Heart left ventricle (tissue), 16 donors: ENCODE measurements around the gene AUH. TPM values are rescaled to one million over a fixed set of nuclear protein-coding genes. Genes with fewer than 3 reads are reported as not detected.

Experiments used
- ATAC-seq, 4 donors: fragments of 200-7000 bp; cut with Tn5 transposase; one replicate each; pipeline ENCODE4 v1.9.1; 2020 to 2022; ENCODE audit warnings: moderate library complexity in 4 of 4, mild to moderate bottlenecking in 3 of 4, moderate number of reproducible peaks in 1 of 4
- DNase-seq, 5 donors: peaks; one replicate each; pipeline ENCODE4 v3.0.0-alpha.2; 2020
- H3K27ac ChIP-seq, 12 donors: fragments of 200-600 bp; sonication (generic) in 4 of 12; one replicate each; pipeline versions ENCODE4 v1.5.0 to v1.8.0; 2016 to 2022; ENCODE audit warnings: mild to moderate bottlenecking in 2 of 12
- H3K27me3 ChIP-seq, 9 donors: fragments of 200-600 bp; sonication (generic) in 2 of 9; one replicate each; pipeline versions ENCODE4 v1.5.1 to v1.8.0; 2016 to 2022; ENCODE audit warnings: mild to moderate bottlenecking in 3 of 9
- H3K36me3 ChIP-seq, 9 donors: fragments of 200-600 bp; sonication (generic) in 2 of 9; one replicate each; pipeline versions ENCODE4 v1.5.0 to v1.8.0; 2018 to 2022; ENCODE audit warnings: mild to moderate bottlenecking in 2 of 9
- H3K4me1 ChIP-seq, 12 donors: fragments of 200-600 bp; sonication (generic) in 4 of 12; one replicate each; pipeline versions ENCODE4 v1.5.0 to v1.8.0; 2016 to 2022; ENCODE audit warnings: mild to moderate bottlenecking in 3 of 12
- H3K4me3 ChIP-seq, 12 donors: fragments of 200-600 bp; sonication (generic) in 4 of 12; one replicate each; pipeline versions ENCODE4 v1.5.0 to v1.8.0; 2017 to 2022; ENCODE audit warnings: mild to moderate bottlenecking in 9 of 12, moderate library complexity in 4 of 12
- H3K9me3 ChIP-seq, 12 donors: fragments of 200-600 bp; sonication (generic) in 4 of 12; one replicate each; pipeline versions ENCODE4 v1.5.0 to v1.8.0; 2016 to 2022; ENCODE audit warnings: mild to moderate bottlenecking in 1 of 12
- POLR2A ChIP-seq, 2 donors: fragments of 450-650 bp; IDR thresholded peaks; one replicate each; pipeline ENCODE4 v1.6.1; 2017; ENCODE audit warnings: antibody characterized with exemption in 2 of 2, mild to moderate bottlenecking in 2 of 2, moderate library complexity in 2 of 2
- WGBS, 4 donors: extraction: QIAGEN DNeasy Blood & Tissue Kit in 2 of 4; methylation state at CpG; one replicate each; pipeline versions ENCODE4 v1.1.5 to v1.1.7; 2013 to 2018; 5-methylcytosine and 5-hydroxymethylcytosine counted together
- intact Hi-C, 10 donors: fragments of 100-400 bp; cut with DNase I; formaldehyde crosslinking; loops; one replicate each; pipeline versions ENCODE4 v1.11.1 to v1.14.2; 2022
- polyA plus RNA-seq, 2 donors: library from polyadenylated mRNA; stranded (reverse); fragments of 200-250 nt; gene quantifications; one replicate each; pipeline ENCODE4 v1.2.3, GENCODE V29; 2013
- total RNA-seq, 9 donors: library from RNA; depleted of rRNA in 2 of 9; stranded (reverse); fragments of >200 nt in 2 of 9; fragmentation: NEBNext Ultra II Directional in 3 of 9; extraction: Animal tissue kit (Norgen Biotek cat#: 25700) in 3 of 9; gene quantifications; one replicate each; pipeline versions ENCODE4 v1.1.0 to v1.2.4, GENCODE V29; 2016 to 2023
- TF ChIP-seq, protein P1 (sequence below), 12 donors: fragments of 200-600 bp; sonication (generic) in 4 of 12; IDR thresholded peaks; one replicate each; pipeline versions ENCODE4 v1.5.0 to v1.8.0; 2018 to 2022; ENCODE audit warnings: antibody characterized with exemption in 12 of 12, mild to moderate bottlenecking in 5 of 12
- donor health status: ischemic (EF 13 %, LVEDD 7.1; RV severe dilation, severe dysfunction).
- donor health status: healthy with polysubstance abuse.
- donor health status: DM: no; HTN: yes; CAD: no.
- donor health status: DM: no; HTN: no; CAD: no.
- donor health status: ischemic (EF 25% LVEDD 6.9; RV normal size, moderate dysfunction).
- donor health status: ischemic (EF 25% LVEDD 5.7; RV mildly dilated, moderate dysfunction).
- donor health status: healthy.
- donor health status: DM: yes; HTN: yes; CAD: no.
- donor health status: ischemic (EF 35%, LVEDD 5.7; RV mildly dilated, moderate dysfunction).
- donor health status: nonischemic (EF 11% LVEDD 7.7; RV severe dilation, severe dysfunction).
- donor health status: DM: yes; HTN: yes; CAD: no.
- donor health status: PGD.
- donor health status: ischemic (EF 29% LVEDD 5.4; RV normal size, mild dysfunction).
- donor health status: nonischemic (EF 23%, LVEDD 6.1; RV moderate dilation, normal function).

The AUH gene
- total and polyA plus RNA-seq, 11 donors, result 19.0 to 54.7 (median 39.7) TPM

DNA sequence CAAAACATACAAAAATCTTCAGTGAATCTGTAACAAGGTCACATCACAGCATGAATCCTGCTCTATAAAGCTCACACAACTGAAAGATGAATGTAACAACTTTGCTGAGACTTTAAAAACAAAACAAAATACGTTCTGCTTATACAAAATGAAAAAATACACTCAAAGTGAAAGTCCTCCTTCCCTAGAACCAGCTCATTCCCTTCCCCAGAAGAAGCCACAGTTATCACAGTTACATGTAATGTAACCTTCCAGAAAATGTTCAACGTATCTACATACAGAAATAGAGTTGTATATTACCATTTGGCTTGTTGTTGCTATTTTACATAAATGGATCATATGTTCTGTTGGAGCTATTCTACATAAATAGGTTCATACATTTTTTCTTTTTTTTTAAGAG, 2.6 kb downstream of the AUH start:
- ATAC-seq (no peak), DNase-seq (no peak)
- Histone ChIP-seq H3K4me3 (no peak overlapping the region), H3K27me3 (no peaks in the 10 kb centered on the region), H3K9me3 (no peaks in the 10 kb centered on the region), H3K4me1 (peaks cover 0 to 44% (median 28%) of the 10 kb centered on the region in 12 donors), H3K36me3 (peaks cover 0 to 35% (median 24%) of the 10 kb centered on the region in 9 donors), H3K27ac (no peak overlapping the region)
- intact Hi-C loops, result loop anchor here in 2 of 10 donors (5.0 to 10.0 kb wide), 2 partner anchors 52 to 164 kb away; no protein-coding TSS in a partner anchor
- TF ChIP-seq, protein P1, sequence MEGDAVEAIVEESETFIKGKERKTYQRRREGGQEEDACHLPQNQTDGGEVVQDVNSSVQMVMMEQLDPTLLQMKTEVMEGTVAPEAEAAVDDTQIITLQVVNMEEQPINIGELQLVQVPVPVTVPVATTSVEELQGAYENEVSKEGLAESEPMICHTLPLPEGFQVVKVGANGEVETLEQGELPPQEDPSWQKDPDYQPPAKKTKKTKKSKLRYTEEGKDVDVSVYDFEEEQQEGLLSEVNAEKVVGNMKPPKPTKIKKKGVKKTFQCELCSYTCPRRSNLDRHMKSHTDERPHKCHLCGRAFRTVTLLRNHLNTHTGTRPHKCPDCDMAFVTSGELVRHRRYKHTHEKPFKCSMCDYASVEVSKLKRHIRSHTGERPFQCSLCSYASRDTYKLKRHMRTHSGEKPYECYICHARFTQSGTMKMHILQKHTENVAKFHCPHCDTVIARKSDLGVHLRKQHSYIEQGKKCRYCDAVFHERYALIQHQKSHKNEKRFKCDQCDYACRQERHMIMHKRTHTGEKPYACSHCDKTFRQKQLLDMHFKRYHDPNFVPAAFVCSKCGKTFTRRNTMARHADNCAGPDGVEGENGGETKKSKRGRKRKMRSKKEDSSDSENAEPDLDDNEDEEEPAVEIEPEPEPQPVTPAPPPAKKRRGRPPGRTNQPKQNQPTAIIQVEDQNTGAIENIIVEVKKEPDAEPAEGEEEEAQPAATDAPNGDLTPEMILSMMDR (IDR thresholded peaks at IDR 0.05), result no peak
- no peak for TF ChIP-seq POLR2A (IDR thresholded peaks at IDR 0.05)
- WGBS, 4 donors, result 68 to 79% (median 72%) methylated on average over 2 of the region's 2 CpGs

DNA sequence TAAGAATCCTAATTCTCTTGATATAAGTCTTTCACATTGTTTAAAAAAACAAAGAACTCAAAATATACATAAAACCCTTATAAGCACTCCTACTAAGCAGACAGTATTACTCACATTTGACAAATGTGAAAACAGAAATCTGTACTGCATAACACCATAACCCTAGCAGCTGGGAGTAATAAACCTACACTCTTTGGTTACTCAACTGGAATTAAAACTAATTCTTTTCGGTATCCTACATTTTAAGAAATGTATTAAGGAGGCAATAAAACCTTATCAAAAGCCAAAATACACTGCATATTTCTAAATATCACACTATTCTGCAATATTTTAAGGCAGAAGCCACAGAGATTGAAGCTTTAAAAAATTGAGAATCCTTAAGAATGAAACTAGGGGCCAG, 6.8 kb downstream of the AUH start:
- WGBS, 4 donors, result 92 to 97% (median 94%) methylated on average over 1 of the region's 1 CpG
- H3K4me3 ChIP-seq, result no peak overlapping the region
- peaks cover 0 to 27% (median 18%) of the 10 kb centered on the region in 12 donors for H3K4me1 ChIP-seq
- H3K36me3 ChIP-seq, result peaks cover 0 to 75% (median 49%) of the 10 kb centered on the region in 9 donors
- H3K9me3 ChIP-seq, result no peaks in the 10 kb centered on the region
- no peak for DNase-seq
- intact Hi-C loops, result loop anchor here in 2 of 10 donors (5.0 to 10.0 kb wide), 2 partner anchors 48 to 160 kb away; no protein-coding TSS in a partner anchor
- H3K27ac ChIP-seq, result no peak overlapping the region
- TF ChIP-seq POLR2A (IDR thresholded peaks at IDR 0.05), result no peak
- TF ChIP-seq, protein P1 (IDR thresholded peaks at IDR 0.05), result no peak
- no peaks in the 10 kb centered on the region for H3K27me3 ChIP-seq
- ATAC-seq, result no peak

DNA sequence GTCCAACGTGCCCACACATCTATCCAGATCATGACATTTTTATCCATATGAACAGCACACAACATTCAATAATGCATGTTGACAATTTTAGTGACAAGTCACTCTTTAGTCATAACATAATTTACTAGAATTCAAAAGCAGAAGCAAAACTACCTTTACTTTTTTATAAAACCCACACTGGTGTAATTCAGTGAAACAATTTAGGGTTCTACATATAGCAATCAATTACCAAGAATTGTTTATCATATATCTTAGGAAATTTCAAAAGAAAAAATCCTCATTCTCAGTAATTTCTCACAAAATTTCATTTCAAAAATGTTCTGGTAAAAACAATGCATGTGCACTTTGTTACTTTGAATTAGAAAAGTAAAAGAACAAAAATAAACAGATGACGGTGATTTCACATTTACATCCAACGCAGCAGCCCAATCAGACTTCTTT, 12.6 kb downstream of the AUH start:
- DNase-seq (no peak), ATAC-seq (no peak)
- TF ChIP-seq POLR2A (IDR thresholded peaks at IDR 0.05), result no peak
- TF ChIP-seq, protein P1 (IDR thresholded peaks at IDR 0.05), result no peak
- intact Hi-C loops, result loop anchor here in 2 of 10 donors (10.0 kb wide), 2 partner anchors 244 to 326 kb away; no protein-coding TSS in a partner anchor
- Histone ChIP-seq H3K36me3 (peaks cover 0 to 54% (median 26%) of the 10 kb centered on the region in 9 donors), H3K9me3 (no peaks in the 10 kb centered on the region), H3K27me3 (no peaks in the 10 kb centered on the region), H3K4me3 (no peak overlapping the region), H3K4me1 (peaks cover 0 to 4% (median 0%) of the 10 kb centered on the region in 12 donors), H3K27ac (no peak overlapping the region)
- WGBS, 4 donors, result 91 to 93% (median 92%) methylated on average over 3 of the region's 3 CpGs

DNA sequence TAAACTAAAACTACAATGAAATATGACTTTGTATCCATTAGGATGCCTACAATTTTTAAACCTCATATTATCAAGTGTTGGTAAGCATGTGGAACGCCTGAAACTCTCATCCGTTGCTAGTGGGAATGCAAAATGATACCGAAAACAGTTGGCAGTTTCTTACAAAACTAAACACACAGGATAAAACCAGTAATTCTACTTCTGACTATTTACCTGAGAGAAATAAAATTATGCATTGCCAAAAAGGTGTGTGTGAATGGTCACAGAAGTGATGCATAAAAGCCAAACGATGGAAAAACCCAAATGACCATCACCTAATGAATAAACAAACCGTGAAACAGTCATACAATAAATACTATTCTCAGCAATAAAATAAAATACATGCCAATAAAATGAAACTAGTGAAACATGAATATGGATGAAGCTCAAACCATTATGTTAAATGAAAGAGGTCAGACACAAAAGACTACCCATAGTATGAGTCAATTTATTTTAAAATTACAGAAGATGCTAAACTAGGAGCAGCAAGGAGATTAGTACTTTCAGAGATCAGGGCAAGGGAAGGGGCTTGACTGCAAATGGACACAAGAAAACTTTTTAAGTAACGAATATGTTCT, 13.4 kb downstream of the AUH start:
- Histone ChIP-seq H3K9me3 (no peaks in the 10 kb centered on the region), H3K27me3 (no peaks in the 10 kb centered on the region), H3K4me1 (peaks cover 0 to 4% (median 0%) of the 10 kb centered on the region in 12 donors), H3K36me3 (peaks cover 0 to 53% (median 22%) of the 10 kb centered on the region in 9 donors), H3K27ac (no peak overlapping the region), H3K4me3 (no peak overlapping the region)
- no peak for ATAC-seq
- TF ChIP-seq POLR2A (IDR thresholded peaks at IDR 0.05), result no peak
- TF ChIP-seq, protein P1 (IDR thresholded peaks at IDR 0.05), result no peak
- WGBS, 4 donors, result 82 to 87% (median 84%) methylated on average over 6 of the region's 6 CpGs
- DNase-seq, result no peak
- intact Hi-C loops, result loop anchor here in 2 of 10 donors (10.0 kb wide), 2 partner anchors 243 to 327 kb away; no protein-coding TSS in a partner anchor
